Sigmoid colon (tissue), 4 donors: ENCODE data around the gene MYO1A.

Source experiments
- CTCF ChIP-seq, 4 experiments: fragments of 450-650 bp in 3 of 4; fragments of 200-600 bp in 1 of 4; IDR thresholded peaks; one replicate each; pipeline ENCODE4 v1.5.1; 2016 to 2019; ENCODE audit warnings: antibody characterized with exemption in 4 of 4, mild to moderate bottlenecking in 3 of 4, moderate library complexity in 2 of 4
- EP300 ChIP-seq, 4 donors: sonication (generic); formaldehyde crosslinking; IDR thresholded peaks; one replicate each; pipeline ENCODE4 v1.6.1; 2017; ENCODE audit warnings: antibody characterized with exemption in 4 of 4
- POLR2A ChIP-seq, 2 donors: fragments of 450-650 bp; IDR thresholded peaks; one replicate each; pipeline ENCODE4 v1.6.1; 2016; ENCODE audit warnings: antibody characterized with exemption in 2 of 2, mild to moderate bottlenecking in 2 of 2, moderate library complexity in 2 of 2
- POLR2AphosphoS5 ChIP-seq, 4 donors: sonication (generic); formaldehyde crosslinking; IDR thresholded peaks; one replicate each; pipeline ENCODE4 v1.6.1; 2017; ENCODE audit warnings: antibody characterized with exemption in 4 of 4

- TF ChIP-seq EP300 (IDR thresholded peaks at IDR 0.05) (no peak), CTCF (IDR thresholded peaks at IDR 0.05) (no peak), POLR2AphosphoS5 (IDR thresholded peaks at IDR 0.05) (no peak), POLR2A (IDR thresholded peaks at IDR 0.05) (no peak)
Observed at GRCh38 chr12:57019983-57020719, 29.8 kb downstream of the MYO1A start.
